T follicular helper cell (primary cell): Measurements from ENCODE around the gene GNG14.
"Not testable (repeated sequence)": the region's sequence is repeated elsewhere in the genome, so short reads cannot be mapped to it uniquely, and the experiment has no call there.

Experiments
- DNase-seq: peaks from one replicate; pipeline ENCODE4 v3.0.0-alpha.2; 2020; ENCODE audit warnings: low read depth

Gene GNG14

DNA sequence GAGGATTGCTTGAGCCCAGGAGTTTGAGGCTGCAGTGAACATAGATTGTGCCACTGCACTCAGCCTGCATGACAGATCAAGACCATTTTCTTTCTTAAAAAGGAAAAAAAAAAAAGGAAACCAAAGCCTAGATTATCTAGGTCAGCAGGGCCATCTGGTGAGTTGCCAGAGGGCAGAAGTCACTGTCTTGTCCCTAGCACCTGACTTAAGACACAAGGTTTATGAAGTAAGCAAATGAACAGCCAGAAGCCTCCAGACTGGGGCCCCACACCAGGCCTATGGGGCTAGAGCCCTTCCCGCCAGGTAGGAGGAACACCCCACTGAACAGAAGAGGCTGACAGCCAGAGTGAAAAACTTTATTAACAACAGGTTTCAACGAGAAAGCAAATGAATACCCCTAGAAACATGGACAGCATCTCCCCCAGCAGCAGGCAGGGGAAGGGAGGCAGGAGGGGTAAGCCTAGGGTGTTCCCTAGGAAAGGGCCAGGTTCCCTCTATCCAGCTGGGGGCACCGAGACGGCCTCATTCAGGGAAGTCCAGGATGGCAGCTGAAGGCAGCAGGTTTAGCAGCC lies 20.0 kb upstream of the GNG14 start:
- no peak for DNase-seq

DNA sequence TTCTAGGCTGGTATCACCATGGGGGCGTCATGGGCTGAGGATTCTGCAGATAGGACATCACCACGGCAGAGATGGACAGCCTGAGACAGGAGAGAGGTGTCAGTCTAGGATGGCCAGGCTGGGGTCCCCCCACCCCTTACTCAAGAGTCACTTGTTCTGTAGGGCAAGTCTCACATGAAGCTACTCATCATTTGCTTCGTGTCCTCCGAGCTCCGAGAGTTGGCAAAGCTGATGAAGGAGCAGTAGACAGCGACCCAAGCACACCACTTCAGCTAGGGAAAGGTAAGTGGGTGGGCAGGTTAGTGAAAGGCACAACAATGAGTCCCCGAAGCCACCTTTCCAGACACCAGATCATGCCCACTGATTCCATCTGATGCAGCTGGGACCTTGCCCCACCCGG lies 19.5 kb upstream of the GNG14 start:
- no peak for DNase-seq

DNA sequence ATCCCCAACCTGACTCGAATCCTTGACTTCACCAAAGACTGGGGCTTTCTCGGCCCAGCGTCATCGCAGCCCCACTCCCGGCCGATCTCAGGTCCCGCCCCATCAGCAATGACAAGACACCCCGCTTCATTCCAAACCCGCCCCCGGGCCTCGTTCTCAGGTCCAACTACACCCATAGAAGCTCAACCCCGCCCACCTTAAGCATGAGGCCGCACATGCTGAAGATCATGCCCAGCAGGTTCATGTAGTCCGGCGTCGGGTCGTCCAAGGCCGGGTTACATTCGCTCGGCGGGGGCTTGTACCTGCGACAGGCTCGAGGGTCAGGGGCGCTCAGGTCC lies 18.9 kb upstream of the GNG14 start:
- DNase-seq, result peak; percentile 71

DNA sequence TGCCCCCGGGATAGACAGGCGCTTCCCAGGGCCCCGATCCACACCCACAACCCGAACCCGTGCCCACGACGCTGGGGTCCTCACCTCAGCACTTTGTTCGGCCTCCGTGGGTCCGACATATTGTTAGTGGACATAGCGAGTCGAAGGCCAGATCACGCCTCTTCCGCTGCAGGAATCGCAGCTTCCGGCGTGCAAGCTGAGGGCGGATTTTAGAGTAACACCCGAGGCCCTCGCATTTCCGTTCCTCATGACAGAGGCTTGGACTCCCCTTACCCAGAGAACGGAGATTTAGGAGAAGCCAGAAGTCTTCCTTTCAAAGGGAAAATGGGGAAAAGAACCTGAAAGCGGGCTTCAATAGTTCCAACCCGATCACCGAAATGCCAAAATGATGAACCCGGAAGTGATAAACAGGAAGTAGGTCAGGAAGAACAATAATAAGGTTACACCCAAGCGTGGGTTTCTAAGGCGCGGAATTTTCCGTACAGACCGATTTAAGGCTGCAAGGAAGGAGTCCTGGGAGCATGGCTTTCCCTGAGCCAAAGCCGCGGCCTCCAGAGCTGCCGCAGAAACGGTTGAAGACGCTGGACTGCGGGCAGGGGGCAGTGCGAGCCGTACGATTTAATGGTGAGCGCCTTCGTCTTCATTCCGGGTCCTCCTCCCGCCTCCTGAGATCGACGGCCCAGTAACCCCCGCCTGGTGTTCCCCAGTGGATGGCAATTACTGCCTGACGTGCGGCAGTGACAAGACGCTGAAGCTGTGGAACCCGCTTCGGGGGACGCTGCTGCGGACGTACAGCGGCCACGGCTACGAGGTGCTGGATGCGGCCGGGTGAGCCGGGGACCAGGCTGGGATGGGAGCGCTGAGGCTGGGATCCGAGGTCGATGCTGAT lies 18.3 kb upstream of the GNG14 start:
- DNase-seq, result peak; percentile 53

DNA sequence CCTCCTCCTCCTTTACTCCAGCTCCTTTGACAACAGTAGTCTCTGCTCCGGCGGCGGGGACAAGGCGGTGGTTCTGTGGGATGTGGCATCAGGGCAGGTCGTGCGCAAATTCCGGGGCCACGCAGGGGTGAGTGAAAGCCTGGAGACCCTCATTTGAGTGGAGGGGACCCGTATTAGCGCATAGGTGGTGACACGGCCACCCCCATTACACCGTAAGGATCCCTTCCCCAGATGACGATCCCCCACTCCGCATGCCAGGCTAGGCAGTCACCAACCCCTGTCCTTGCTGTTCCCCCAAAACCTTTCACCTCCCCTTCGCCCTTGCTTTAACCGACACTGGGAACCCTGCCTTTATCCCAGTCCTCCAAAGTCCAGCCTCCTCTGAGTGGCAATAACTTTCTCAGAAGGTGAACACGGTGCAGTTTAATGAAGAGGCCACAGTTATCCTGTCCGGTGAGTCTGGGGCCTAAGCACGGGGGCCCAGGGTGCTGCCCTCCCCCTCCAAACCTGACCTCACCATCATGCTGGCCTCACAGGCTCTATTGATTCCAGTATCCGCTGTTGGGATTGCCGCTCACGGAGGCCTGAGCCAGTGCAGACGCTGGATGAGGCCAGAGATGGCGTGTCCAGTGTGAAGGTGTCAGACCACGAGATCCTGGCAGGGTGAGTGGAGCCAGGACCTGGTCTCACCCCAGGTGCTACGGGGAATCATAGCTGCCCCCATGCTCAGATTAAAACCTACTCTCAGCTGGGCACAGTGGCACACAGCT lies 17.5 kb upstream of the GNG14 start:
- no peak for DNase-seq

DNA sequence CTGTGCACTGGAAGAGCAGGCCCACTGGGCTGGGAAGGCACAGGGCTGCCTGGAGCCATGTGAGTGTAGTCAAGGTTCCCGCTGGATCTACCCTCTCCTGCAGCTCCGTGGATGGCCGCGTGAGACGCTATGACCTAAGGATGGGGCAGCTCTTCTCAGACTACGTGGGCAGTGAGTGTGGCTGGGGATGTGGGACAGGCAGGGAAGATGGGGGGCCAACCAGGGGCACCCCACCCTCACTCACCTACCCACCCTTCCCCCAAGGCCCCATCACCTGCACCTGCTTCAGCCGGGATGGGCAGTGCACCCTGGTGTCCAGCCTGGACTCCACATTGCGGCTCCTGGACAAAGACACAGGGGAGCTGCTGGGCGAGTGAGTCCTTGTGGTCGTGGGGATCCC lies 15.1 kb upstream of the GNG14 start:
- no peak for DNase-seq

DNA sequence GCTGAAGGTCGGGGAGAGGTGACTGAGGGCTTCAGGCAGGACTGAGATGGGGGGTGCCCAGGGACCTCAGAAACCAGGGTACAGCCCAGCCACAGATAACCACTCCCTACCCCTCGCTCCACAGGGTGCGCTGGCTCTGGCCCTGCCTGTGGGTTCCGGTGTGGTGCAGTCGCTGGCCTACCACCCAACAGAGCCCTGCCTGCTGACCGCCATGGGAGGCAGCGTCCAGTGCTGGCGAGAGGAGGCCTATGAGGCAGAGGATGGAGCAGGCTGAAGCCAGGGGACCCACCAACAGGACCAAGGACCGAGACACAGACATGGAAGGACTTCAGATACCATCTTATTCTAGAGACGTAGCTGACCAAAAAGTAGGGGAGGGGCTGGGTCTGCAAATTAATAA lies 12.4 kb upstream of the GNG14 start:
- DNase-seq, result no peak

DNA sequence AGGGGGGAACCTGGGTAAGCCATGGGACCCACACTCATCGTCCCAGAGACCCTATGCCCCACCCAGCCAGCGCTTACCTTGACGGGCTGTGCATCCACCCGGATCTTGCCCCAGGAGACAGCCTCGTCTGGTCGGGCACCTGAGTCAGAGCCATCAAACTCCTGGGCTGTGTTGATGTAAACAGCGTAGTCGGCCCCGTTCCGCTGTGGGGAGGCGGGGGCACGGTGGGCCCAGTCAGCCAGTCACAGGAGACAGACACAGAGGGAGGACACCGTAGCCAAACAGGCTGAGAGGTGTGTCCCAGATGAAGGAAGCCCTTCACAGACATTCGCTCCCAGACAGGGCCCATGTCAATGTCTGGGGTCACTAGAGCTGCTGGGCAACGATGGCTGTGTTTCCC lies 11.9 kb upstream of the GNG14 start:
- DNase-seq, result no peak

DNA sequence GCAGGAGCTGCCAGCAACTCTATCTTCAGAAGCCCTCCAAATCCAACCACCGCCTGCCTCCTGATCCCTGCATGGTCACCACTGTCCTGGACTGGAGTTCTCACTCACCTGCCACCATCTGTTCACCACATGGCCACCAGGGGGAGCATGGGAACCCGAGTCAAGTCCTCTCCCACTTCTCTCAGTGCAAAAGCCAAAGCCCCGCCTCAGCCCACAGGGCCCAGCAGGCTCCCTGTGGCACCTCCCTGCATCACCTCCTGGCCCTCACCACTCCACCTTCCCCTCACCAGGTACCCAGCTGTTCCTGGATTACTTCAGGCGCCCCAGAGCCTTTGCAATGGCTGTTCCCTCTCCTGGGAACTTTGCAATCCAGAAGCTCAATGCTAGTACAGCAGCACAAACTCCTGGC lies 11.4 kb upstream of the GNG14 start:
- peak; percentile 73 for DNase-seq

DNA sequence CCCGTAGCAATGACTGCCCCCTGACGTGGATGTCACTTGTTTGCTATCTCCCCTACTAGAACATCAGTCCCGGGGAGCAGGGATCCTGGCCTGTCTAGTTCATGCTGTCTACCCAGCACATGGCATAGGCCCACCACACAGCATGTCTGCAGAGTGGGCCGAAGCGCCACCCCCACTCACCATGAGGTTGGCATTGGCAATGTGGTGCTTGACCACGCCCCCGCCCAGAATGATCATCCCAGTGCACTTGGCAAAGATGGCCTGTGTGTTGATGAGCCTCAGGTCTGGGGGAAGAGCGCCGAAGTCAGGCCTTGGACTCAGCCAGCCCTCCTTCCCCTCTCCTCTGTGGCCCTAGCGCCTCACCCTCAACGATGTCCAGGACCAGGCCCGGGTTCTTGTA lies 10.9 kb upstream of the GNG14 start:
- DNase-seq, result no peak

DNA sequence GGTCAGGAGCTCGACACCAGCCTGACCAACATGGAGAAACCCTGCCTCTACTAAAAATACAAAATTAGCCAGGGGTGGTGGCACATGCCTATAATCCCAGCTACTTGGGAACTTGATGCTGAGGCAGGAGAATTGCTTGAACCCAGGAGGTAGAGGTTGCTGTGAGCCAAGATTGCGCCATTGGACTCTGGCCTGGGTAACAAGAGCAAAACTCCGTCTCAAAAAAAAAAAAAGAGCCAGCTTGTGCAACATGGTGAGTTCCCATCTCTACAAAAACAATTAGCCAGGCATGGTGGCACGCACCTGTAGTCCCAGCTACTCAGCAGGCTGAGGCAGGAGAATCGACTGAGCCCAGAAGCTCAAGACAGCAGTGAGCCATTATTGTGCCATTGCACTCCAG lies 9.8 kb upstream of the GNG14 start:
- not testable (repeated sequence) for DNase-seq

DNA sequence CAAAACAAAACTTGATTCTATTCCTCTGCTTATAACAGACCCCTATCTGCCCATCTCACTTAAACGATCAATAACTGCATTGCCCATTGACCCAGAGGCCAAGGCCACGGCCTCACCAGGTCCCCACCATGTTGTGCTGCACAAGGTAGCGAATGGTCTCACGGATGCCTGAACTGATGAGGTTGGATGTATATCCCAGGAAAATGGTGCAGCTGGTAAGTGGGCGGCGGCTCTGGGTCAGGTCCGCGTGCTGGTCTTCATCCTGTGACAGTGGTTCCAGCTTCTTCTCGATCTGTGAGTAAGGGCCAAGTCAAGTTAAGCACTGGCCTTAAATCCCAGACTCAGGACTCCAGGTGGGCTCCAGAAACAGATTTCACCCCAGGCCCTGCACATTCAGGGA lies 7.8 kb upstream of the GNG14 start:
- DNase-seq, result no peak

DNA sequence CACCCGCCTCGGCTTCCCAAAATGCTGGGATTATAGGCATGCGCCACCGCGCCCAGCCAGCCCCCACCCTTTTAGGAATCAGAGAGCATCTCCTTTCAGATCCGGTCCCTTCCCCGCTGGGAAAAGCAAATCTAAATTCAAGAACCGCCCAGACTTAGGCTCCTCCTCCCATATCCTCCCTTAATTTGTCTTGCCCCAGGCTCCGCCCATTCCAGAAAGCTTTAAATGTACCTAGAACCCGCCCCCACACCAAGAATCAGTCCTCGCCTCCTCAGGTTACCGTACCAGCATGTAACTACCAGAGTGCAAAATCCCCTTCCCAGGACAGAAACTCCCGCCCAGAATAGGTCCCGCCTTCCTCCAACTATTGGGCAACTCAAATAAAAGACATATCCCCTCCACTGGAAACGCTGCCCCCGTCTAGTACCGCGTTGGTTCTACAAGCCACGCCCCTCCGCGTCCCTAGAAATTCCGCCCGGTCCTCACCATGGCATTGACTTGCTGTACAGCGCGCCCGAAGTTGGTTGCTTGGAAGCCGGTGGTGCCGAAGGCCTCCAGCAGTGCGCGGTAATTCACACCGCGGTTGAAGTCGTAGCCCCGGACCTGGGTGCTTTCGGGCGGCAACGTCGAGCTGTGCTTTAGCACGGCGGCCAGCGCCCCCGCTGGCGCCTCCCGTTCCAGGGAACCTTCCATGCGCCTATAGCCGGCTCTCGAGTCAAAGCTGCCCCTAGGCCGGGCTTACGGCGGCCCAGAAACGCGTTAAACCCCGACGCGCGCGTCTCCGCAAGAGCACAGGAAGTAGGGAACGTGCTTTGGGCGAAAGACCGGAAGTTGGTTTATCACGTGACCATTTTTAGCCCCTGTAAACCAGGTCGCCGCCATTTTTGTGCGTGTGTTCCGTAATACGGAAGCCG lies 6.5 kb upstream of the GNG14 start, which contains the start of gene DHPS:
DHPS (minus strand) TSS at position 807 of the 914 bp plus-strand sequence; CDS start at position 693, 114 bp downstream.
- DNase-seq, result peak; percentile 88

DNA sequence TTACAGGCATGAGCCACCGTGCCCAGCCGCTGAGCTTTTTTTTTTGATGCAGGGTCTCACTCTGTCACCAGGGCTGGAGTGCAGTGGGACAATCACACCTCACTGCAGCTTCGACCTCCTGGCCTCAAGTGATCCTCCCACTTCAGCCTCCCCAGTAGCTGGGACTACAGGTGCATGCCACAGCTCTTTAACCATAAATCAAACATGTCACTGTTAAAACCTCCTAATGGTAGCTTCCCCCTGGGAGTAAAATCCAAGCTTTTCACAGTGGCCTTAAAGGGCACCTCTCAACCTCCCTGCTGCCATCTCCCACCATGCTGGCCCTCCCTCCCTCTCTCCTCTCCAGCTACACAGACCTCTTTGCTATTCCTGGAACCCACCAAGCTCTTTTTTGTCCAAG lies 2.0 kb upstream of the GNG14 start:
- DNase-seq, result no peak

DNA sequence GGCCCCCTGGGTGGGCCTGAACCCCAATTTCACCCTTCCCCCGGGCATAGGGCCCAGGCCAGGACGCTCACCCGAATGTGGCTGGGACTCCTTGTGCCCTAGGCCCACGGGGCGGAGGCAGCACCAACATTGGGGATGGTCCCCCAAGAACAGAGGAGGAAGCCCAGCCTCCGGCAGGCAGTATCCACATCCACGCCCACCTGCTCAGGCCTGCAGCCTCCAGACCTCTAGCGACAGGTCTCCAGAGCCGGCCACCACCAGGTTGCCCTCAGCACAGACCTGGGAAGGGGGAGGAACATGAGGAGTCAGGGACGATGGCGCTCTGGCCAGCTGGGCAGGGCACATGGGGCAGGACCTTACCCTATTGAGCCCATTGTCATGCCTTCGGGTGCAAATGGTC lies 1.2 kb downstream of the GNG14 start:
- DNase-seq, result no peak

DNA sequence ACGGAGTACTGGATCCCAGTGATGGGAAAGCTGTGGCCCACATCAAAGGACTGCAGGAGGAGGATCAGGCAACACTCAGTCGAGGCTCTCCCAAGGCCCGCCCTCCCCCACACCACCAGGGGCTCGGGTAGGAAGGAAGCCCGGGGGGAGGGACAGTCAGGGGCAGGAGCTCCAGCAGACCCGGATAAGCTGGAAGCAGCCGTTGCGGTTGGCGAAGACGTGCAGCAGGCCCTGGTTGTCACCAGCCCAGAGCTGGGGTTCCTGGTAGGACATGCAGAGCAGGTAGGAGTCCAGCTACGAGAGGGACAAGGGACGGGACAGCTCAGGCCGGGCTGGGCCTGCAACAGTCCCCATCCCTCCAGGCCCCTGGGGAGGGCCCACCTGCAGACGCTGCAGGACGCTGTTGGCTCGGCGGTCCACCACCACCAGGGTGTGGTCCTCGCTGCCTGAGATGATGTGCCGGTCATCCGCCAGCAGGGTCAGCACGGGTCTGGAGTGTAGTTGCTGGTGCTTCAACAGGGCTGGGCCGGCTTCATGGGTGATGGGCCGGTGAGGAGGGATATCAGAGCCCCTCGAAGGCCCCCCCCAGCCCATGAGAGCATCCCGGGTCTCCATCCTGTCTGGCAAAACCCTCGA lies 1.9 kb downstream of the GNG14 start:
- no peak for DNase-seq

DNA sequence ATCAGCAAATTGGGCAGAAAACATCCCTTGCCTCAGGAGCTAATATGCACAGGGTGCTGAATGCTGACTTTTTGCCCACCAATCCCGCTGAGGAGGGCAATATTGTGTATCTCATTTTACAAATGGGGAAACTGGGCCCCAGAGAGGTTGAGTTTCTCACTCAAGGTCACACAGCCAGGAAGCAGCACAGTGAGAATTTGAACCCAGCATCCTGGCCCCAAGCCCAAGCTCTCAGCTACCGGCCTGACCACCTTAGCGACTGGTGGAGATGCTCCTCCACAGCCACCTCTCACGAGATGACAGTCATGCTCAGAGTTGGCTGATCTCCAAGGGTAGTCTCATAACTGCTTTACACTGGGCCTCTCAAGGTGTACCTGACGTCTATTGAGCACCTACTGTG lies 5.2 kb downstream of the GNG14 start:
- DNase-seq, result no peak

DNA sequence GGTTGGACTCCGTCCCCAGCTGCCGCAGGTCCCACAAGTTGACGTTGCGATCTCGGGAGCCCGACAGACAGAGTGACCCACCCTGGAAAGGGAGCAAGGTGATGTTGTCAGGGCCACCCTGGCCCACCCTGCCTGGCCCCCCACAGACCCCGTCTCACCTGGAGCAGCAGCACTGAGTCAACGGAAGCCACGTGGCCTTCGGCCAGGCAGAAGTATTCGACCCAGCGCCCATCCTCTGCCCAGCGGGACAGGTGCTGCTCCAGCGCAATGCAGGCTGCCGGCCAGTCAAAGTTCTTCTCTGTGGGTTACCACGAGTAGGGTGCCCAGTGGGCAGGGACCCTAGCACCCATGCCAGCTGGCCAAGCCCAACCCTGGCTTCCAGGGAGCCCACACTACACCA lies 6.8 kb downstream of the GNG14 start:
- DNase-seq, result no peak

DNA sequence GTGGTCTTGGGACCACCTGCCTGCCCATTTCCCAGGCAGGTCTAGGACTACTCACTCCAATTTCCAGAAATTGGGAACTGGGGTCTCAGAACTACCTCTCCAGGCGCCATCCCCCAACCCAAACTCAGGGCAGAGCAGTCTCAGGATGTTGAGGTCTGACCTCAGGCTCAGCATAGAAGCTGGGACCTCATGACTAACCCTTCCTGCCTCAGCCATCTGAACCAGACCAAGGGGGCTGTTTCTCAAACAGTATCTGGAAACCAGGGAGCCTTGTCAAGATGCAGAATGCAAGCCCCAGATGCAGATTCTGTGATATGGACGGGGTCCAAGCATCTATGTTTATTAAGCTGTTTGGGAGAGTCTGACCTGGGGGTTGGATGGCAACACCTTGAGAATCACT lies 7.3 kb downstream of the GNG14 start:
- DNase-seq, result no peak

DNA sequence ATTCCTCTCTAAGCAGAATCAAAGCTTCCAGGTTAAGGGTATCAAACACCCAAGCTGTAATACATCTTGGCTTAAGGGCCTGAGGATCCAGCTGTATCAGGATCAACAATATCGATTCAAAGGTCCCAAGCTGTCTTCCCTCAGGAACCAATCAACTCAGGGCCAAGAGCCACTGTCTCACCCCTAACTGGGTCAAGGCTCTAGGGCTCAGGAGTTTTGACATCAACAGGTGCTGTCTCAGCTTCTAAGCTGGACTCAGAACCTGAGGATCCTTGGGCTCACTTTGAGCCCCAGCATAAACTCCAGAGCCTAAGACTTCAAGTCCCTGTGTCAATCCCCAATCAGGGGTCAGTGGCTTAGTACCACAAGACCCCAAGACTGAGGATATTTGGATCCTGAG lies 7.7 kb downstream of the GNG14 start:
- no peak for DNase-seq

DNA sequence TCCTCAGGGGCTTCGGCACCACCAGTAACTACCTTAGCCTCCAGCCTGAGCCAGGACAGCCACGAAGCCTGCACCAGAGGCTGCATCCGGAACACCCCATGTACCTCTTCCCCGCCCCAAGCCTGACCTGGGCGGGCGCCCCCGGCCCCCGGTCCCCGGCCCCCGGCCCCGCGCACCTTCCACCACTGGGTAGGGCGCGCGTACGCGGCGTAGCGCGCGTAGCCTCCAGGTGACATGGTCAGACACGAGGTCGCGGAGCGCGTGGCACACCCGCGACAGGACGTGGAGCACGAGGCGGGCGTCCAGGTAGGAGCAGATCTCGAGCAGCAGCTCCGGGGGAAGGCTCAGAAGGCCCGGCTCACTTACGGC lies 8.2 kb downstream of the GNG14 start:
- no peak for DNase-seq
